ENCODE data around the gene WHRN. TPM values are rescaled to one million over a fixed set of nuclear protein-coding genes. Genes with fewer than 3 reads are reported as not detected.

WHRN gene
- total and polyA plus RNA-seq, 2 donors, result 3.2 to 14.9 TPM

DNA sequence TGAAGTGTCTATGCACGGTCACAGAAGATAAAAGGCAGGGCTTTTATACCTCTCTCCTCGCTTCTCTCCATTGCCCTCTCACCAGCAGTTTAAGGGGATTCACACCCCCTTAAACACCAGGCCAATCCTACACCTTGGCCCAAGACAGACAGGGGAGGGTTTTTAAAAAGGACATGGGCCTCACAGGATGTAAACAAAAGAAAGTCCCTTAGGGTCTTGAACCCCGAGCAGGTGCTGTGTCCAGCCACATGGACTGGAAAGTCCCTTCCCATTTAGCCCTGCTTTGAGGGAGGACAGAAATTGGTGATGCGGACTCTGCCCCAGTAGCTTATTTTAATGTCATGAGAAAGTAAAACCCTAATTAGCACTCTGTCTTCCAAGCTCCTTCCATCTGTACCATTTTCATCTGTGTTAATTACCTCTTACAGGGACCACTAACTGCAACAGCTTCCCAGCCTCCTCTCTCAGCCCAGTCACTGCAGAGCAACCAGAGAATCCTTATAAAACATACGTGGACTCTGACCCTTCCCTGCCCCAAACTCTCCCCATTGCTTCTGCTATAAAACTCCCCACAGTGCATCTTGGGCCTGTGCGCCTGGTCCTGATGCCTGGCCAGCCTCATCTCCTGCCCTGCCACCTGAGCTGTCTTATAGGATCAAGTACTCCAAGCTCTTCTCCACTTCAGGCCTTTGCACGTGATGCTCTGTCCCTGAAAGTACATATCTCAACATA is 16.7 kb downstream of the WHRN start:
- peaks cover 0 to 5% of the 10 kb centered on the region in 2 donors for H3K27me3 ChIP-seq (ENCODE audit: control insufficient read depth in 2 of 2, insufficient read depth in 1 of 2, low read length in 1 of 2)
- H3K27ac ChIP-seq (ENCODE audit: low read depth in 1 of 2, low read length in 1 of 2), result no peak overlapping the region
- no peaks in the 10 kb centered on the region for H3K9me3 ChIP-seq (ENCODE audit: control insufficient read depth in 2 of 2, insufficient read depth in 1 of 2, low read length in 1 of 2)
- H3K4me3 ChIP-seq (ENCODE audit: low read length in 2 of 2), result no peak overlapping the region
- WGBS, result 83% methylated on average over 7 of the region's 7 CpGs
- no peaks in the 10 kb centered on the region for H3K4me1 ChIP-seq (ENCODE audit: control insufficient read depth in 2 of 2, insufficient read depth in 2 of 2, low read length in 2 of 2)
- DNase-seq (ENCODE audit: low read depth in 6 of 9, low spot score in 9 of 9), result no peak
- no peaks in the 10 kb centered on the region for H3K36me3 ChIP-seq (ENCODE audit: control insufficient read depth in 2 of 2, insufficient read depth in 2 of 2, low read length in 1 of 2)

DNA sequence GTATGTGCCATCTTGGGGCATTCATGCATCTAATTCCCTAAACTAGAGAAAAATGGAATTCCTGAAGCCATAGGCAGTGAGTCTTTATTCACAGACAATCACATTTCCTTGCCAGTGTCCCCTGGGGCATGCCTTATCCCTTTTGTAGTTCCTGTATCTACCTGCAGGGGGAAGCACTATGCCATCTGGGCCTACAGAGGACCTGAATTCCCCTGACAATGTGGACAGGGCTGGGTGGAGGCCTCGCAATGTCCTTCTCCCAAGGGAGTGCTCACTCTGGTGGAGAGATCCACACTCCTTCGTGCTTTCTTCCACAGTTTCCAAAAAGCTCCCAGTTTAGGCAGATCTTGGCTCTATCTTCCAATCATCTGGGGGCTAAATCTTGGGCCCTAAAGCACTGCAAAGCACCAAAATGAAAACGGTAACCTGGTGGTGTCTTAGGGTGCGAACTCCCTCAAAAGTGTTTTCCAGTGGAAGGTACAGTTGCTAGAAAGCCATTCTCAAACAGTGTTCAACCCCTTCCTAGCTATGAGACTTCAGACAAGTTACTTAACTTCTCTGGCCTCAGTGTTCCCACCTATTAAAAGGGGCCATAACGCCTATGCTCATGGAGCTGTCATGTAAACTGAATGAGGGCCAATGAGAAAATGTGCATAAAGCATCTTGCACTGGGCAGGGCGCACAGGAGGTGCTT is 17.5 kb downstream of the WHRN start:
- Histone ChIP-seq H3K36me3 (ENCODE audit: control insufficient read depth in 2 of 2, insufficient read depth in 2 of 2, low read length in 1 of 2) (no peaks in the 10 kb centered on the region), H3K4me1 (ENCODE audit: control insufficient read depth in 2 of 2, insufficient read depth in 2 of 2, low read length in 2 of 2) (no peaks in the 10 kb centered on the region), H3K9me3 (ENCODE audit: control insufficient read depth in 2 of 2, insufficient read depth in 1 of 2, low read length in 1 of 2) (no peaks in the 10 kb centered on the region), H3K27me3 (ENCODE audit: control insufficient read depth in 2 of 2, insufficient read depth in 1 of 2, low read length in 1 of 2) (peaks cover 0 to 9% of the 10 kb centered on the region in 2 donors), H3K4me3 (ENCODE audit: low read length in 2 of 2) (no peak overlapping the region), H3K27ac (ENCODE audit: low read depth in 1 of 2, low read length in 1 of 2) (no peak overlapping the region)
- WGBS, result 88% methylated on average over 6 of the region's 6 CpGs
- peak in 8 of 9 donors; percentile 49 to 84 (median 67) for DNase-seq (ENCODE audit: low read depth in 6 of 9, low spot score in 9 of 9)

DNA sequence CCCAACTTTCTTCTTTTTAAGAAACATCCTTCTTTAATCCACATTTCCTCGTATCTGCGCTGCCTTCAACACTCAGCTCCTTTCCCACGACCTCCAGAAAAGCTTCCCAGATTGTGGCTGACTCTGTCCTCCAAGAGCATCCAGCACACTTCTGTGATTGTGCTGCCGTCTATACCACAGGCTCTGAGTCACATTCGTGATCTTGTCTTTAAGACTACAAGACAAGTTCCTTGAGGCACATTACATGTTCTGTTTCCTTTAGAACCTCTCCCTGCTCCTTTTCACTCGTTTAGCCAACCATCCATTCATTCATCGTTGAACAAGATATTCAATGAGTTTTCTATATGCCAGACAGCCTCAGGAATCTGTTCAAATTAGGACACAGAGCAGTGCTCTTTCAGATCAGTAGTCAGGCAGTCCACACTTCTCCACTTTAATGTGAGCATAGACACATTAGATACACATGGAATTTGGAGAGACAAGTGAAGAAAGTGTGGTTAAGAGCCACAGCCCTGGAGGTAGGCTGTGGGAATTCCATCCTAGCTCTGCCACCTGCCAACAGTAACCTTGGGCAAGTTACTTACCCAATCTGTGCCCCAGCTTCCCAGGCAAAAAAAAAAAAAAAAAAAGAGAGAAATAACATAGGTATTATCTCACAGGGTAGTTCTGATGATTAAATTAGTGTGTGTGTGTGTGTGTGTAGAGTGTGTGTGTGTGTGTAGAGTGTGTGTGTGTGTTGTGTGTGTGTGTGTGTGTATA is 18.9 kb downstream of the WHRN start:
- DNase-seq (ENCODE audit: low read depth in 6 of 9, low spot score in 9 of 9), result no peak
- no peaks in the 10 kb centered on the region for H3K4me1 ChIP-seq (ENCODE audit: control insufficient read depth in 2 of 2, insufficient read depth in 2 of 2, low read length in 2 of 2)
- H3K4me3 ChIP-seq (ENCODE audit: low read length in 2 of 2), result no peak overlapping the region
- H3K36me3 ChIP-seq (ENCODE audit: control insufficient read depth in 2 of 2, insufficient read depth in 2 of 2, low read length in 1 of 2), result no peaks in the 10 kb centered on the region
- no peaks in the 10 kb centered on the region for H3K9me3 ChIP-seq (ENCODE audit: control insufficient read depth in 2 of 2, insufficient read depth in 1 of 2, low read length in 1 of 2)
- H3K27ac ChIP-seq (ENCODE audit: low read depth in 1 of 2, low read length in 1 of 2), result no peak overlapping the region
- 92% methylated on average over 7 of the region's 7 CpGs for WGBS
- H3K27me3 ChIP-seq (ENCODE audit: control insufficient read depth in 2 of 2, insufficient read depth in 1 of 2, low read length in 1 of 2), result peaks cover 0 to 8% of the 10 kb centered on the region in 2 donors

DNA sequence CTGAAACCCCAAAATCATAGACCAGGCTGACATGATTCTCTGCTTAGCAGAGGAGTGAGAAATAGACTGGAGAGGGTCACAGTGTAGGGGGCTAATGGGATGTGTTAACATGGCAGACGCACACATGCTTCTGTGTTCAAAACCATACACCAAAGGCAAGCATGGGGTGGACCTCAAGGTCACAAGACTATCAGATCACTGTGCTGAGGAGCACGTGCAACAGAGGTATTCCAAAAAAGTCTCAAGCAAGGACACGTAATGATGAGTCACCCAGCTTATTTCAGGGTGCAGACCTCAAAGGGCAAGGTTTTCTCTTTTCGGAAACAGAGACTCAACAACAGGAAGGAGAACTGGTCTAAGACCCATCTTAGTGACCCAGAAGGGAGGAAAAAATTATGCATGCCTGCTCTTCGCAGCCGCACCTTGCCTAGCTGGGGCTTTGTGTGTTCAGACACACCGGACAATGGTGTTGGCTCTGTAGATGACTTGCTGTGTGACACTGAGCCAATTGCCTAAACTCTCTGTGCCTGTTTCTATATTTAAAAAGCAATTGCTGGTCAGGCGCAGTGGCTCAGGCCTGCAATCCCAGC is 20.3 kb downstream of the WHRN start:
- DNase-seq (ENCODE audit: low read depth in 6 of 9, low spot score in 9 of 9), result no peak
- Histone ChIP-seq H3K4me3 (ENCODE audit: low read length in 2 of 2) (no peak overlapping the region), H3K27ac (ENCODE audit: low read depth in 1 of 2, low read length in 1 of 2) (no peak overlapping the region), H3K36me3 (ENCODE audit: control insufficient read depth in 2 of 2, insufficient read depth in 2 of 2, low read length in 1 of 2) (no peaks in the 10 kb centered on the region), H3K27me3 (ENCODE audit: control insufficient read depth in 2 of 2, insufficient read depth in 1 of 2, low read length in 1 of 2) (peaks cover 0 to 7% of the 10 kb centered on the region in 2 donors), H3K9me3 (ENCODE audit: control insufficient read depth in 2 of 2, insufficient read depth in 1 of 2, low read length in 1 of 2) (no peaks in the 10 kb centered on the region), H3K4me1 (ENCODE audit: control insufficient read depth in 2 of 2, insufficient read depth in 2 of 2, low read length in 2 of 2) (no peaks in the 10 kb centered on the region)
- WGBS, result 81% methylated on average over 8 of the region's 8 CpGs

DNA sequence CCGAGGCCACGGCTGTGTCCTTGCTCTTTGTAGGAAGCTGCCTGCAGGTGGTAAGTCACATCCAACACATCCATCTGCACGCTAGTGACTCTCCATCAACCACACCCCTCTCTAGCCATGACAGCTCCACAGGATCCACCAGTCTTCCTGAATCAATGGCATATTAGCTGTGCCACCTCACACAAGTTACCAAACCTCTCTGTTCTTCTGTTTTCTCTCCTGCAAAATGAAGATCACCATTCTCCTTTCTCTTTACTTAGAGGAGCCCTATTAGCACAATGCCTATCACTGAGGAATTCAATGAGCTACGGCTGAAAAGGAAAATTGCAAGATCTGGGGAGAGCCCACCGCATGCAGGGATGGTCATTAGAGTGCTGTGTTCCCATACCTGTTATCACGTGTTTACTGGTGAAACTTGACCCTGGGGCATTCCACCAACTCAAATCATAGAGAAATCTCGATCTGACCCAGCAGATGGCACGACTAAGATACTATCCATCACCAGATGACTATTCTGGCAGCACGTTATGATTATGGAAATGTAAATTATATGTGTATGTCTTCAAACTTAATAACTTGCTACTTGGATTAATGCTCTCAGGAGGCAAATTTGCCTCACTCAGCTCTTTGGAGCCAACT is 20.9 kb downstream of the WHRN start:
- H3K4me3 ChIP-seq (ENCODE audit: low read length in 2 of 2), result no peak overlapping the region
- H3K27ac ChIP-seq (ENCODE audit: low read depth in 1 of 2, low read length in 1 of 2), result no peak overlapping the region
- 73% methylated on average over 9 of the region's 9 CpGs for WGBS
- DNase-seq (ENCODE audit: low read depth in 6 of 9, low spot score in 9 of 9), result no peak
- no peaks in the 10 kb centered on the region for H3K4me1 ChIP-seq (ENCODE audit: control insufficient read depth in 2 of 2, insufficient read depth in 2 of 2, low read length in 2 of 2)
- peaks cover 0 to 5% of the 10 kb centered on the region in 2 donors for H3K27me3 ChIP-seq (ENCODE audit: control insufficient read depth in 2 of 2, insufficient read depth in 1 of 2, low read length in 1 of 2)
- H3K36me3 ChIP-seq (ENCODE audit: control insufficient read depth in 2 of 2, insufficient read depth in 2 of 2, low read length in 1 of 2), result no peaks in the 10 kb centered on the region
- H3K9me3 ChIP-seq (ENCODE audit: control insufficient read depth in 2 of 2, insufficient read depth in 1 of 2, low read length in 1 of 2), result no peaks in the 10 kb centered on the region

DNA sequence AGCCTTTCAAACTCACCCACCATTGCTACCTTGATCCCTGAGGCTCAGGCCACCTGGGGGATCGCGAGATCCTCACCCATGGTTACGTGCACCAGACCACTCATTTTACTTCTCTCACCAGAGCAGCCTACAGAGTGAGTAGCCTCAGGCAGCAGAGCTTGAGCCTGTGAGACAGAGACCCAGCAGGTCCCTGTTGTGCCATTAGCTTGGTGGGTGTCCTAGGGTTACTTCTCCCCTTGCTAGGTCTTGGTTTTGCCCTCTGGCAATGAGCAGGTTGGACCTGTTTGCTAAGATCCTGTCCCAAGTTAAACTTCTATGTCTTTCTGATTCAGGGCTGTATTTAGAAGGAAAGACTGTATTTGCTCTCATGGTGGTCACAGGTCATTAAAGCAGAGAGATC is 21.8 kb downstream of the WHRN start:
- Histone ChIP-seq H3K4me3 (ENCODE audit: low read length in 2 of 2) (no peak overlapping the region), H3K27ac (ENCODE audit: low read depth in 1 of 2, low read length in 1 of 2) (no peak overlapping the region), H3K4me1 (ENCODE audit: control insufficient read depth in 2 of 2, insufficient read depth in 2 of 2, low read length in 2 of 2) (no peaks in the 10 kb centered on the region), H3K27me3 (ENCODE audit: control insufficient read depth in 2 of 2, insufficient read depth in 1 of 2, low read length in 1 of 2) (peaks cover 0 to 5% of the 10 kb centered on the region in 2 donors), H3K36me3 (ENCODE audit: control insufficient read depth in 2 of 2, insufficient read depth in 2 of 2, low read length in 1 of 2) (peaks cover 0 to 2% of the 10 kb centered on the region in 2 donors), H3K9me3 (ENCODE audit: control insufficient read depth in 2 of 2, insufficient read depth in 1 of 2, low read length in 1 of 2) (no peaks in the 10 kb centered on the region)
- no peak for DNase-seq (ENCODE audit: low read depth in 6 of 9, low spot score in 9 of 9)
- WGBS, result over 99% methylated on average over 3 of the region's 3 CpGs

DNA sequence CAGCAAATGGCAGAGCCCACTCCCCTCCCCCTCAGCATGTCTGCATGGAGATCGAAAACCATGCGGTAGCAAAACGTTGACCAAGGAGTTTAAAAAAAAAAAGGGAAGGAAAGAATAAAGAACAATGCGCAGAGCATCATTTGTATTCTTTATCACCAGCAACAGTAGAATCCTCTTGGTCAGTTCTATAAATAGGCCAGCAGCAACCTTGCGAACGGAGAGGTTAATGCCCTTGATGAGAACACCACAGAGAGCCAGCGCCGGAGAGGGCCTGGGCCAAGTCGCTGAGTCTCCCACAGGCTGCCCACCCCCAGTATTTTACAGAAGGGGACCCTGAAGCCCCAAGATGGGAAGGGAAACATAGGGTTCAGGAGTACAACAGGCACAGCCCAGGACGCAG is 22.7 kb downstream of the WHRN start:
- Histone ChIP-seq H3K27me3 (ENCODE audit: control insufficient read depth in 2 of 2, insufficient read depth in 1 of 2, low read length in 1 of 2) (peaks cover 0 to 5% of the 10 kb centered on the region in 2 donors), H3K27ac (ENCODE audit: low read depth in 1 of 2, low read length in 1 of 2) (no peak overlapping the region), H3K9me3 (ENCODE audit: control insufficient read depth in 2 of 2, insufficient read depth in 1 of 2, low read length in 1 of 2) (no peaks in the 10 kb centered on the region), H3K4me3 (ENCODE audit: low read length in 2 of 2) (no peak overlapping the region), H3K4me1 (ENCODE audit: control insufficient read depth in 2 of 2, insufficient read depth in 2 of 2, low read length in 2 of 2) (no peaks in the 10 kb centered on the region), H3K36me3 (ENCODE audit: control insufficient read depth in 2 of 2, insufficient read depth in 2 of 2, low read length in 1 of 2) (peaks cover 0 to 5% of the 10 kb centered on the region in 2 donors)
- no peak for DNase-seq (ENCODE audit: low read depth in 6 of 9, low spot score in 9 of 9)
- 44% methylated on average over 10 of the region's 10 CpGs for WGBS

DNA sequence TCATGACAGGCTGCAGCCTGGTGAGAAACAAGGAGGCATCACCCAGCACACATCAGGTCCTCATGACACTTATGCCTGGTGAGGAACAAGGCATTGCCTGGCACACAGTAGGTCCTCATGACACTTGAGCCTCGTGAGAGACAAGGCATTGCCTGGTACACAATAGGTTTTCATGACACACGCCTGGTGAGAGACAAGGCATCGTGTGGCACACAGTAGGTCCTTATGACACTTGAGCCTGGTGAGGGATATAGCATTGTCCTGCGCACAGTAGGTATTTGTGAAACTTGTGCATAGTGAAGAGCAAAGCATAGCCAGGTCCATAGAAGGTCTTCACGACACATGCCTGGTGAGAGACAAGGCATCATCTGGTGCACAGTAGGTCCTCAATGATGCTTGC is 23.5 kb downstream of the WHRN start:
- WGBS, result 97% methylated on average over 5 of the region's 5 CpGs
- no peak for DNase-seq (ENCODE audit: low read depth in 6 of 9, low spot score in 9 of 9)
- Histone ChIP-seq H3K27ac (ENCODE audit: low read depth in 1 of 2, low read length in 1 of 2) (no peak overlapping the region), H3K9me3 (ENCODE audit: control insufficient read depth in 2 of 2, insufficient read depth in 1 of 2, low read length in 1 of 2) (no peaks in the 10 kb centered on the region), H3K4me3 (ENCODE audit: low read length in 2 of 2) (no peak overlapping the region), H3K27me3 (ENCODE audit: control insufficient read depth in 2 of 2, insufficient read depth in 1 of 2, low read length in 1 of 2) (peaks cover 0 to 5% of the 10 kb centered on the region in 2 donors), H3K36me3 (ENCODE audit: control insufficient read depth in 2 of 2, insufficient read depth in 2 of 2, low read length in 1 of 2) (peaks cover 0 to 10% of the 10 kb centered on the region in 2 donors), H3K4me1 (ENCODE audit: control insufficient read depth in 2 of 2, insufficient read depth in 2 of 2, low read length in 2 of 2) (no peaks in the 10 kb centered on the region)

All from thymus (tissue), 11 donors.